Astrocyte of the spinal cord (primary cell): ENCODE results near the gene NELFB.
"Not testable (repeated sequence)": the region's sequence is repeated elsewhere in the genome, so short reads cannot be mapped to it uniquely, and the experiment has no call there.

ENCODE experiments used
- DNase-seq: peaks from one replicate; pipeline ENCODE4 v3.0.0; 2011; ENCODE audit warnings: low read depth, low spot score
- H3K4me3 ChIP-seq: 2 replicates; pipeline ENCODE4 v1.5.1; 2011; ENCODE audit warnings: low read depth, mild to moderate bottlenecking, low read length, moderate library complexity
- CTCF ChIP-seq: IDR thresholded peaks from 2 replicates; pipeline ENCODE4 v1.5.1; 2012; ENCODE audit warnings: low read depth, mild to moderate bottlenecking, low read length, inconsistent platforms
- in situ Hi-C: cut with HindIII; loops from 2 replicates; pipeline ENCODE4 v1.10.0; 2017; ENCODE audit warnings: low sequenced_read_pairs

Gene NELFB

DNA sequence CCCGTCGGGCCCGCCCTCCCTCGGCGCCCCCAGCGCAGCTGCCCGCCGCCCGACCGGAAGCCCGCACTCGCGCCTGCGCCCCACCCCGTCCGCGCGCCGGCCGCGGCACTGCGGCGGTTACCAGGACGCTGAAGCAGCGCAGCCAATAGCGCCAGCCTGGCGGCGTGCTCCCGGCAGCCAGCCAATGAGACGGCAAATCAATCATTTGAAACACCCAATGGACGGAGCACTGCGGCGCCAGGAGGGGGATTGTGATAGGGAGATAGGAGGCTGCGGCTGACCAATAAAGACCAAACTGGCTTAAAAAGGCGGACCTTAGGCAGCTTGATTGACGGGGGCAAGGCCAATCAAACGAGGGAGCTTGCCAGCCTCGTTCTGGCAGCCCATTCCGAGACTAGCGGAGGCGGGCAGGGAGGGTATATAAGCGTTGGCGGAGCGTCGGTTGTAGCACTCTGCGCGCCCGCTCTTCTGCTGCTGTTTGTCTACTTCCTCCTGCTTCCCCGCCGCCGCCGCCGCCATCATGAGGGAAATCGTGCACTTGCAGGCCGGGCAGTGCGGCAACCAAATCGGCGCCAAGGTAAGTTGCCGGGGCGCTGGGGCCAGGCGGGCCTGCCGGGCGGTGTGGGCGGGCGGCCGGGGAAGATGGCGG is 14.2 kb upstream of the NELFB start, which contains the start of gene TUBB4B:
TUBB4B (plus strand) TSS at position 447 of the 649 bp plus-strand sequence; CDS start at position 521, 74 bp downstream.
- TF ChIP-seq CTCF: no peak
- H3K4me3 ChIP-seq: peak within 1 kb of the TSS; percentile 80
- DNase-seq: peak; percentile 100
- in situ Hi-C loops: no loop called here

DNA sequence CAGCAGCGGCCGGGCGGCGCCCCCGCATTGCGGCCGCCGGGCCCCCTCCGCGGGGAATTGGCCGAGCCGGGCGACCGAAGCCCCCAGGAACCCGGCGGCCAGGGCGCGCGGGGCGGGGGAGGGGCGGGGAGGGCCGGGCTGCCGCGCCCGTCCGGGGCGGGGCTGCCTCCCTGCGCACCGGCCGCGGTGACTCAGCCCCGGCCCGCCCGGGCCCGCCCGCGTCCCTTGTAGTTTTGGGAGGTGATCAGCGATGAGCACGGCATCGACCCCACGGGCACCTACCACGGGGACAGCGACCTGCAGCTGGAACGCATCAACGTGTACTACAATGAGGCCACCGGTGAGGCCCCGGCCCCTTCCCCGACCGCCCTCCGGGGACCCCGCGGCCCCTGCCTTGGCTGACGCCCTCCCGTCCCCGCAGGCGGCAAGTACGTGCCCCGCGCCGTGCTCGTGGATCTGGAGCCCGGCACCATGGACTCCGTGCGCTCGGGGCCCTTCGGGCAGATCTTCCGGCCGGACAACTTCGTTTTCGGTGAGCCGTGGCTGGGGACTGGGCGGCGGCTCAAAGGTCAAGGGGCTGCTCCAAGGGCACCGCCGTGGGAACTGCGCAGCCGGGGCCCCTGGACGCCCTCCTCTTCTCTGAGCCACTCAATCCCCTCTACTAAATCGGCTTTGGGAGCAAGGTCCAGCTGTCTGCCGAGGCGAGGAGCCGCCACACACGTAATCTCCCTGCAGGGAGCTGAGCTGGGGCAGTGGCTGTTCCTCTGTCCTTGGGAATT is 13.4 kb upstream of the NELFB start:
- DNase-seq: peak; percentile 33
- TF ChIP-seq CTCF: no peak
- H3K4me3 ChIP-seq: peak overlapping the region; percentile 80
- in situ Hi-C loops: no loop called here

- in situ Hi-C loops: no loop called here
- TF ChIP-seq CTCF: no peak
- peak overlapping the region; percentile 80 for H3K4me3 ChIP-seq
- DNase-seq: no peak
Observed at GRCh38 chr9:137242269-137243203, 12.6 kb upstream of the NELFB start.

- H3K4me3 ChIP-seq, DNase-seq, in situ Hi-C loops: not testable (repeated sequence)
Observed at GRCh38 chr9:137243266-137243625, 11.9 kb upstream of the NELFB start.

DNA sequence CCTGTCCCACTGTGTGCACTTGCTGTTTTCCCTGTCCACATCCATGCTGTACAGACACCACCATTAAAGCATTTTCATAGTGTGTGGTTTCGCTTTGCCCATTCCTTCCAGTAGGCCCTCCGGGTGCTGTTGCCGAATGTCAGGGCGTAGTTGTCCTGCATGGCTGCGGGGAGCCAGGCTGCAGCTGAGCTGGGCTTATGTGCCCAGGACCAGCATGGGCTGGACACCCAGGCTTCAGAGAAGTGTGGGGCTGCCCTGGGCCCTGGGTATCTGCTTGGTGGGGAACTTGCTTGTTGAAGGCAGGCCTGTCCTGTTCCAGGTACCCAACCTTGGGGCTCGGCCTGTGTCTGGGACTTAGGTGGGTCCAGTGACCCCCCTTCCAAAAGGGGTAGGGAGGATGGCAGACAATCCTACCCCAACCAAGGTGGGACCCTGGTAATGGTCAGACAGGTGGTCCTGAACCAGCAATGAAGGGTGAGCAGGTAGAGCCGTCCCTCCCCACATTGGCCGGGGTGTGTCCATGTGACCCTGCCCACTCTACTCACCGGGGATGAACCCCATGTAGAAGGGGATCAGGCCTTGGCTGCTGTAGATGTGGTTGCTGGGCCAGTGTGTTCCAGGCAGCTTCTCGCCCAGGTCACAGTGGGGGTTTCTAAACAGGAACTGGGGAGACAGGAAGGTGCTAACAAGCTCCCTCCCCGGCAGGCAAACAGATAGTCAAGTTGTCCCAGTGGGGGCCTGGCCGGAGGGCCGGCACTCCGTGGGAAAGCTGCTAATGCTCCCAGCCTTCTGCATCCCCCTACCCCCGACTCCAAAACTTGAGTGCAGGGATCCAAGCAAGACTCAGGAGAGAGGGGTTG is 11.3 kb upstream of the NELFB start:
- in situ Hi-C loops: no loop called here
- H3K4me3 ChIP-seq: no peak overlapping the region

More for the DNA sequence above, 11.3 kb upstream of the NELFB start:
- TF ChIP-seq CTCF: no peak
- no peak for DNase-seq
